Smooth muscle cell (in vitro differentiated cells): ENCODE data around the gene PTEN. TPM values are rescaled to one million over a fixed set of nuclear protein-coding genes. Genes with fewer than 3 reads are reported as not detected.
"Not testable (repeated sequence)": the region's sequence is repeated elsewhere in the genome, so short reads cannot be mapped to it uniquely, and the experiment has no call there.

Experiments
- DNase-seq: peaks from one replicate; lab custom pipeline; 2025; ENCODE audit not compliant: unreplicated experiment; lab: John Stamatoyannopoulos, UW
- H2AFZ ChIP-seq: fragments of 200-600 bp; sonication (generic); 2 replicates; pipeline ENCODE4 v1.6.0; 2016; ENCODE audit warnings: antibody characterized with exemption, low read depth, mild to moderate bottlenecking
- H3F3A ChIP-seq: fragments of 200-600 bp; sonication (generic); 2 replicates; pipeline ENCODE4 v1.6.0; 2017; ENCODE audit warnings: antibody characterized with exemption, low read depth
- H3K27ac ChIP-seq: fragments of 200-600 bp; sonication (generic); 2 replicates; pipeline ENCODE4 v1.5.1; 2016; ENCODE audit warnings: low read depth, mild to moderate bottlenecking
- H3K27me3 ChIP-seq: fragments of 200-600 bp; sonication (generic); 2 replicates; pipeline ENCODE4 v1.6.1; 2016; ENCODE audit warnings: low read depth, mild to moderate bottlenecking
- H3K36me3 ChIP-seq: fragments of 200-600 bp; sonication (generic); 2 replicates; pipeline ENCODE4 v1.5.1; 2016; ENCODE audit warnings: low read depth
- H3K4me1 ChIP-seq: fragments of 200-600 bp; sonication (generic); 2 replicates; pipeline ENCODE4 v1.5.1; 2016; ENCODE audit warnings: low read depth
- H3K4me2 ChIP-seq: fragments of 200-600 bp; sonication (generic); 2 replicates; pipeline ENCODE4 v1.6.0; 2016; ENCODE audit warnings: mild to moderate bottlenecking
- H3K4me3 ChIP-seq: fragments of 200-600 bp; sonication (generic); 2 replicates; pipeline ENCODE4 v1.5.1; 2016; ENCODE audit warnings: mild to moderate bottlenecking
- H3K79me2 ChIP-seq: fragments of 200-600 bp; sonication (generic); 2 replicates; pipeline ENCODE4 v1.6.0; 2016; ENCODE audit warnings: low read depth, mild to moderate bottlenecking
- H3K9ac ChIP-seq: fragments of 200-600 bp; sonication (generic); 2 replicates; pipeline ENCODE4 v1.6.0; 2016; ENCODE audit warnings: low read depth
- H3K9me3 ChIP-seq: fragments of 200-600 bp; sonication (generic); replicated peaks from 2 replicates; pipeline ENCODE4 v1.5.1; 2016; ENCODE audit warnings: low read depth
- H4K20me1 ChIP-seq: fragments of 200-600 bp; sonication (generic); 2 replicates; pipeline ENCODE4 v1.6.0; 2016; ENCODE audit warnings: low read depth
- whole genome bisulfite sequencing: methylation state at CpG from one replicate; pipeline ENCODE4 v1.1.7; 2016; ENCODE audit warnings: low lambda C conversion rate; 5-methylcytosine and 5-hydroxymethylcytosine counted together
- polyA plus RNA-seq: library from polyadenylated mRNA; unstranded; fragments of >200 nt; fragmentation: Nextera tagmentation; extraction: Ambion mirVana; gene quantifications from 2 replicates; pipeline ENCODE4 v1.2.1, GENCODE V29; 2016
- total RNA-seq: library from RNA; depleted of rRNA; stranded (reverse); fragments of >200 nt; gene quantifications from 2 replicates; pipeline ENCODE4 v1.2.3, GENCODE V29; 2014
- TF ChIP-seq, protein P1 (sequence below): fragments of 200-600 bp; sonication (generic); IDR thresholded peaks from 2 replicates; pipeline ENCODE4 v1.5.1; 2017; ENCODE audit warnings: borderline replicate concordance, mild to moderate bottlenecking, antibody characterized with exemption; ENCODE audit not compliant: insufficient read depth, poor library complexity, severe bottlenecking

Gene PTEN
- total and polyA plus RNA-seq, 2 experiments from 2014 or later, result 30.6 to 78.3 TPM

DNA sequence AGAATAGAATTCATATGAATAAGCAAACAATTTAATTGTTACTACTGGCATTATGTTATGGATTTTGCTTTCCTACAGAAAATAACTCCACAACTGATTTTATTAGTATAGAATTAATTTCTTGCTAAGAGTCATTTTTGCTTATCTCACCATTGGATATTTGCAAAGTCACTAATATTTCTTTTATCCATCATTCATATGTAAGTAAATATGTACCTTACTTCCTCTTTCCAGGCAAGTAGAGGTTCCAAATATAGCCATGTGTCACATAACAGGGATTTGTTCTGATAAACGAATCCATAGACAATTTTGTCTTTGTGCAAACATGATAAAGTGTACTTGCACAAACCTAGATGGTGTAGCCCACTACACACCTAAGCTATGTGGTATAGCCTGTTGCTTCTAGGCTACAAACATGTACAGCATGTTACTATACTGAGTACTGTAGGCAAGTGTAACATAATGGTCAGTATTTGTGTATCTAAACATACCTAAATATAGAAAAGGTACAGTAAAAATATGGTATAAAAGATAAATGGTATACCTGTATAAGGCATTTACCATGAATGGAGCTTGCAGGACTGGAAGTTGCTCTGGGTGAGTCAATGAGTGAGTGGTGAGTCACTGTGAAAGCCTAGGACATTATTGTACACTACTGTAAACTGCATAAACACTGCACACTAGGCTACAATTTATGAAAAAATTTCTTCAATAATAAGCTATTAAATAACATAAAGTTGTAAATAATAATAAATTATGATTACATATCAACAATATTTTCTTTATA, 18.4 kb upstream of the PTEN start:
- H3K9ac ChIP-seq, result peak overlapping the region; percentile 83
- peaks cover 7% of the 10 kb centered on the region for H3K4me1 ChIP-seq
- H3K4me3 ChIP-seq, result no peak overlapping the region
- WGBS, result 63% methylated on average over 1 of the region's 1 CpG
- peak overlapping the region; percentile 58 for H3K4me2 ChIP-seq
- TF ChIP-seq, protein P1, sequence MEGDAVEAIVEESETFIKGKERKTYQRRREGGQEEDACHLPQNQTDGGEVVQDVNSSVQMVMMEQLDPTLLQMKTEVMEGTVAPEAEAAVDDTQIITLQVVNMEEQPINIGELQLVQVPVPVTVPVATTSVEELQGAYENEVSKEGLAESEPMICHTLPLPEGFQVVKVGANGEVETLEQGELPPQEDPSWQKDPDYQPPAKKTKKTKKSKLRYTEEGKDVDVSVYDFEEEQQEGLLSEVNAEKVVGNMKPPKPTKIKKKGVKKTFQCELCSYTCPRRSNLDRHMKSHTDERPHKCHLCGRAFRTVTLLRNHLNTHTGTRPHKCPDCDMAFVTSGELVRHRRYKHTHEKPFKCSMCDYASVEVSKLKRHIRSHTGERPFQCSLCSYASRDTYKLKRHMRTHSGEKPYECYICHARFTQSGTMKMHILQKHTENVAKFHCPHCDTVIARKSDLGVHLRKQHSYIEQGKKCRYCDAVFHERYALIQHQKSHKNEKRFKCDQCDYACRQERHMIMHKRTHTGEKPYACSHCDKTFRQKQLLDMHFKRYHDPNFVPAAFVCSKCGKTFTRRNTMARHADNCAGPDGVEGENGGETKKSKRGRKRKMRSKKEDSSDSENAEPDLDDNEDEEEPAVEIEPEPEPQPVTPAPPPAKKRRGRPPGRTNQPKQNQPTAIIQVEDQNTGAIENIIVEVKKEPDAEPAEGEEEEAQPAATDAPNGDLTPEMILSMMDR, result no peak
- H4K20me1 ChIP-seq, result no peaks in the 10 kb centered on the region
- no peak overlapping the region for H2AFZ ChIP-seq
- DNase-seq, result no peak
- no peaks in the 10 kb centered on the region for H3F3A ChIP-seq
- peaks cover 8% of the 10 kb centered on the region for H3K27me3 ChIP-seq
- H3K36me3 ChIP-seq, result no peaks in the 10 kb centered on the region
- no peaks in the 10 kb centered on the region for H3K9me3 ChIP-seq
- no peaks in the 10 kb centered on the region for H3K79me2 ChIP-seq
- H3K27ac ChIP-seq, result peak overlapping the region; percentile 96

DNA sequence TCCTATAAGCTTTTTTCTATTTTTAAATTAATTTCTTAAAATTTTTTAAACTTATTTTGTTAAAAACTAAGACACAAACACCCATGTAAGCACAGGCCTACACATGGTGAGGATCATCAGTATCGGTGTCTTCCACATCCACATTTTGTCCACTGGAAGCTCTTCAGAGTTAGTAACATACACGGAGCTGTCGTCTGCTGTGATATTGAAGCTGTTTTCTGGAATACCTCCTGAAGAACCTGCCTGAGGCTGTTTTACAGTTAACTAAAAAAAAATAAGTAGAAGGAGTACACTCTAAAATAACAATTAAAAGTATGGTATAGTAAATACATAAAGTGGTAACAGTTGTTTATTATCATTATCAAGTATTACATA, 17.8 kb upstream of the PTEN start:
- TF ChIP-seq, protein P1, result no peak
- Histone ChIP-seq H3K79me2 (no peaks in the 10 kb centered on the region), H3K27ac (peak overlapping the region; percentile 96), H3K9me3 (no peaks in the 10 kb centered on the region), H4K20me1 (no peaks in the 10 kb centered on the region), H3K27me3 (peaks cover 8% of the 10 kb centered on the region), H2AFZ (no peak overlapping the region), H3K36me3 (no peaks in the 10 kb centered on the region), H3K4me3 (no peak overlapping the region), H3K4me1 (peaks cover 7% of the 10 kb centered on the region), H3K4me2 (peak overlapping the region; percentile 58), H3K9ac (peak overlapping the region; percentile 83), H3F3A (no peaks in the 10 kb centered on the region)
- no peak for DNase-seq
- WGBS, result 60% methylated on average over 3 of the region's 3 CpGs

DNA sequence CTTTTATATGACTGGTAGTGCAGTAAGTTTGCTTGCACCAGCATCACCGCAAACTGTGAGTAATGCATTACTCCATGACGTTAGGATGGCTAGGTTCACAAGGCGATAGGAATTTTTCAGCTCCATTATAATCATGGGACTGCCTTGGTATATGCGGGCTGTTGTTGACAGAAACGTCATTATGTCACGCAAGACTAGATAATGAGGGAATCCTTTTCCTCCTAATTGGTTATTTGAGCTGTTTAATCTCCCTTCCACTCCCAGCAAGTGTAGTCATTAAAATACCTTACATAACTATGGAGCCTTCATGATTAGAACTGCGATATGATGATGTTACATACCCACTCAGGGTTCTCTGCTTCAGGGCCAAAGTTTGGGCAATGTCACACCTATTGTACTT, 17.4 kb upstream of the PTEN start:
- Histone ChIP-seq H3K4me2 (peak overlapping the region; percentile 58), H3K9me3 (no peaks in the 10 kb centered on the region), H3K36me3 (no peaks in the 10 kb centered on the region), H3K79me2 (no peaks in the 10 kb centered on the region), H3K9ac (peak overlapping the region; percentile 52), H3K4me1 (peaks cover 7% of the 10 kb centered on the region), H3K4me3 (no peak overlapping the region), H3F3A (no peaks in the 10 kb centered on the region), H2AFZ (no peak overlapping the region), H3K27ac (peak overlapping the region; percentile 96), H4K20me1 (no peaks in the 10 kb centered on the region), H3K27me3 (peaks cover 8% of the 10 kb centered on the region)
- 45% methylated on average over 7 of the region's 7 CpGs for WGBS
- no peak for DNase-seq
- TF ChIP-seq, protein P1, result no peak

DNA sequence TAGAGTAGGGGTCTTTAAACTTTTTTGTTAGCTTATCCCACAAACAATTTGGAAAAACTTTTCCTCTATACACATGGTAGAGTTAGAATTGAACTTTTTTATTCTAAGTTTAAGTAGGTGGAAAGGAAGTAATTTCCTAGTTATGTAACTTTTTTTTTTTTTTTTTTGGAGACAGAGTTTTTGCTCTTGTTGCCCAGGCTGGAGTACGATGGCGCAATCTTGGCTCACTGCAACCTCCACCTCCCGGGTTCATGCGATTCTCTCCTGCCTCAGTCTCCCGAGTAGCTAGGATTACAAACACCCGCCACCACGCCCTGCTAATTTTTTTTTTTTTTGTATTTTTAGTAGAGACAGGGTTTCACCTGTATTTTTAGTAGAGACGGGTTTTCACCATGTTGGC, 16.7 kb upstream of the PTEN start:
- H3K79me2 ChIP-seq, DNase-seq, H3K9me3 ChIP-seq, H4K20me1 ChIP-seq, H3K36me3 ChIP-seq, H3K4me3 ChIP-seq, H3K4me1 ChIP-seq, H3F3A ChIP-seq, H2AFZ ChIP-seq: not testable (repeated sequence)
- Histone ChIP-seq H3K27ac (peak overlapping the region; percentile 96), H3K9ac (peak overlapping the region; percentile 52), H3K4me2 (peak overlapping the region; percentile 58), H3K27me3 (peaks cover 12% of the 10 kb centered on the region)
- WGBS, result 95% methylated on average over 8 of the region's 8 CpGs
